Suprapubic skin (tissue), 3 donors: ENCODE results near the gene MAG.

Source experiments
- CTCF ChIP-seq, 2 donors: fragments of 200-600 bp in 1 of 2; fragments of 450-650 bp in 1 of 2; sonication (generic) in 1 of 2; IDR thresholded peaks; one replicate each; pipeline ENCODE4 v1.5.1; 2016 to 2019; ENCODE audit warnings: antibody characterized with exemption in 2 of 2, mild to moderate bottlenecking in 1 of 2, moderate library complexity in 1 of 2
- EP300 ChIP-seq: sonication (generic); formaldehyde crosslinking; IDR thresholded peaks from one replicate; pipeline ENCODE4 v1.6.1; 2017; ENCODE audit warnings: antibody characterized with exemption

GRCh38 chr19:35354898-35355297, 62.9 kb downstream of the MAG start:
- TF ChIP-seq CTCF (IDR thresholded peaks at IDR 0.05) (no peak), EP300 (no peak)
